GM18870 (cell line): ENCODE data around the gene FMNL2.

ENCODE experiments used
- ATAC-seq: cut with Tn5 transposase; IDR thresholded peaks from one replicate; pipeline ENCODE4 v1.9.1; 2021; ENCODE audit warnings: moderate library complexity; ENCODE audit not compliant: unreplicated experiment

The FMNL2 gene

GRCh38 chr2:152602750-152603149, 267.8 kb downstream of the FMNL2 start:
- ATAC-seq, result no peak

- ATAC-seq, result no peak
Measured at GRCh38 chr2:152603166-152603565, 268.2 kb downstream of the FMNL2 start.

- ATAC-seq, result no peak
Measured at GRCh38 chr2:152606081-152606480, 271.1 kb downstream of the FMNL2 start.

GRCh38 chr2:152606941-152607340, 272.0 kb downstream of the FMNL2 start:
- no peak for ATAC-seq

- no peak for ATAC-seq
Measured at GRCh38 chr2:152607793-152608300, 272.9 kb downstream of the FMNL2 start.

GRCh38 chr2:152609154-152609553, 274.2 kb downstream of the FMNL2 start:
- no peak for ATAC-seq

GRCh38 chr2:152609699-152610098, 274.7 kb downstream of the FMNL2 start:
- no peak for ATAC-seq

GRCh38 chr2:152611458-152612231, 276.7 kb downstream of the FMNL2 start:
- peak; percentile 90 for ATAC-seq

- ATAC-seq, result peak; percentile 35
Measured at GRCh38 chr2:152613235-152613634, 278.3 kb downstream of the FMNL2 start.

GRCh38 chr2:152615177-152615576, 280.2 kb downstream of the FMNL2 start:
- ATAC-seq, result no peak

GRCh38 chr2:152617456-152618192, 282.6 kb downstream of the FMNL2 start:
- ATAC-seq, result no peak

GRCh38 chr2:152618193-152618564, 283.2 kb downstream of the FMNL2 start:
- ATAC-seq, result no peak

GRCh38 chr2:152620208-152620607, 285.2 kb downstream of the FMNL2 start:
- ATAC-seq, result no peak

- ATAC-seq, result no peak
Measured at GRCh38 chr2:152620985-152621384, 286.0 kb downstream of the FMNL2 start.

GRCh38 chr2:152622219-152622618, 287.2 kb downstream of the FMNL2 start:
- no peak for ATAC-seq

GRCh38 chr2:152623076-152623740, 288.2 kb downstream of the FMNL2 start:
- ATAC-seq, result no peak

GRCh38 chr2:152623775-152624174, 288.8 kb downstream of the FMNL2 start:
- no peak for ATAC-seq

GRCh38 chr2:152624805-152625204, 289.8 kb downstream of the FMNL2 start:
- no peak for ATAC-seq

GRCh38 chr2:152626911-152627339, 292.0 kb downstream of the FMNL2 start:
- no peak for ATAC-seq

- no peak for ATAC-seq
Measured at GRCh38 chr2:152627351-152627957, 292.5 kb downstream of the FMNL2 start.

- ATAC-seq, result no peak
Measured at GRCh38 chr2:152629202-152629601, 294.2 kb downstream of the FMNL2 start.
